Rectal smooth muscle tissue (tissue), 1 donor: ENCODE results near the gene PLSCR5.

Experiments
- H3K27ac ChIP-seq: one replicate; pipeline ENCODE4 v1.7.0; 2013; ENCODE audit warnings: low read depth, low read length, inconsistent platforms
- H3K27me3 ChIP-seq: one replicate; pipeline ENCODE4 v1.7.0; 2013; ENCODE audit warnings: low read length; ENCODE audit not compliant: control insufficient read depth, insufficient read depth
- H3K36me3 ChIP-seq: one replicate; pipeline ENCODE4 v1.7.0; 2013; ENCODE audit warnings: low read length; ENCODE audit not compliant: control insufficient read depth, insufficient read depth
- H3K4me1 ChIP-seq: one replicate; pipeline ENCODE4 v1.7.0; 2013; ENCODE audit warnings: low read length; ENCODE audit not compliant: control insufficient read depth, insufficient read depth
- H3K4me3 ChIP-seq: one replicate; pipeline ENCODE4 v1.7.0; 2013; ENCODE audit warnings: low read length
- H3K9ac ChIP-seq: one replicate; pipeline ENCODE4 v1.7.0; 2013; ENCODE audit warnings: low read length

The PLSCR5 gene, protein sequence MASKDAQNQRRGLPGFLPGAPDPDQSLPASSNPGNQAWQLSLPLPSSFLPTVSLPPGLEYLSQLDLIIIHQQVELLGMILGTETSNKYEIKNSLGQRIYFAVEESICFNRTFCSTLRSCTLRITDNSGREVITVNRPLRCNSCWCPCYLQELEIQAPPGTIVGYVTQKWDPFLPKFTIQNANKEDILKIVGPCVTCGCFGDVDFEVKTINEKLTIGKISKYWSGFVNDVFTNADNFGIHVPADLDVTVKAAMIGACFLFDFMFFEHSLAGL

DNA sequence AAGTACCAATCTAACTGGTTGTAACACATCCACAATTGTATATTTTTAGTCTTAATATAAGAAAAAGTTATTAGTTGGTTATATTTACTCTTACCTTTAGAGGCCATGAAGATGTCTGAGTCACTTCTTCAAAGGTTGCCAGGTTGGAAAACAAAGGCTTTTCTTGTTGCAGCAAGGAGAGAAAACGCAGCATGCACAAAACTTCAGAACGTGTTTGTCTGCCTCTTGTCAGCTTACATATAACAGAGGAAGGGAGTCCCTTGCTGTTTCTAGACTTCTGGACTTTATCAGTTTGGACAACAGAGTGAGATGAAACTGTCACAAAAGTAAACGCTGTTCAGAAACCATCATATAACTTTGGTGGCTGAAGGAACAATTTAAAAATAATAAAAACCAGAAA, at the start of gene PLSCR5:
Gene PLSCR5, minus strand, starts transcription at position 241 of the 400 bp plus-strand sequence. Its CDS starts 134 bp downstream, at position 107.
- H3K36me3 ChIP-seq, result no peaks in the 10 kb centered on the region
- no peaks in the 10 kb centered on the region for H3K4me1 ChIP-seq
- no peak within 1 kb of the TSS for H3K27ac ChIP-seq
- H3K4me3 ChIP-seq, result no peak within 1 kb of the TSS
- no peaks in the 10 kb centered on the region for H3K27me3 ChIP-seq
- no peak within 1 kb of the TSS for H3K9ac ChIP-seq

DNA sequence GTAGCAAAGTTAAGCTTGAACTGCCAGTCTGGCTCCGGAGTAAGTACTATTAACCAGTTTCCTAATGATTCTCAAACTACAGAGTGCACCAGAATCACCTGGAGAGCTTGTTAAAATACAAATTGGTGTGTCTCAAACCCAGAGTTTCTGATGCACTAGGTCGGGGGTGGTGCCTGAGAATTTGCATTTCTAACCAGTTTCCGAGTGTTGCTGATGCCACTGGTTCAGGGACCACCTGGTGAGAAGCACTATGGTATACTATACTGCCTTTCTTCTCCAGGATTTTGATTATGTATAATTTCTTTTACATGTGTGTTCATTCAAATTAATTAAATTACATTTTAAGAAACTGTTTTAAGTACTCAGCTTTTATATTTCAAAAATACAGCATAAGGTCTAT, 48.8 kb upstream of the PLSCR5 start:
- no peaks in the 10 kb centered on the region for H3K4me1 ChIP-seq
- no peaks in the 10 kb centered on the region for H3K36me3 ChIP-seq
- no peak overlapping the region for H3K27ac ChIP-seq
- no peak overlapping the region for H3K9ac ChIP-seq
- H3K27me3 ChIP-seq, result no peaks in the 10 kb centered on the region
- H3K4me3 ChIP-seq, result no peak overlapping the region

DNA sequence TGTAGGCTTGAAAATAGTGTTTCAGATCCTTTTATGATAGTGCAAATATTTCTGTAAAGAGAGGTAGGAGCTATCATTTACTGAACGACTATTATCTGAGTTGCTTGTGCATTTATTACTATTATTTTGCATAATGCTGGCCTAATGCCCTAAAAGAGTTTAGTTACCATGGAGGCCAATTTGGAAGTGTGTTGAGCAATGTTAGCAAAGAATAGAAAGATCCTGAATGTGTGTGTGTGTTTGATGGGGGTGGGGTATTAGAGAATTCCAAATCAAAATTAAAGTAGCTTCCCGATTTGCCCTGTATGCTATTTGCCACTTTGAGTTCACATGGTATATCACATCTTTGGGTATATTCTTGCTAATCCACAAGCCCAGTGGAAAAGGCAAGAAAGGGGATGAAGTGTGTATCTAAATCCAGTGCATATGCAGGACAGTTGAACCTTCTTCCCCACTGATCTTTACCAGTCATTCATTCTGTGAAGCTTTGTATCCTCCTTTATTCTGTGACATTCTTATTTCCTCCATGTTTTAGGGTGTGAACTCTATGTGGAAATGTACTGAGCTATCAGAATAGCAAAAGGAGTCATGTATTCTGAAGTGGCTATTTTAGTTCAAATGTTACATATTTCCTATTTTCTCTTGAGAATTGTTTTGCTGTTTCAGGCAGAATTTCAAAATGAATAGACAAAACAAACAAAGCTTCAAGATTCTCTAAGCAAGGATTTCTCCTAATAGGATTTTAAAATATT, 45.7 kb upstream of the PLSCR5 start:
- Histone ChIP-seq H3K4me1 (no peaks in the 10 kb centered on the region), H3K36me3 (no peaks in the 10 kb centered on the region)

DNA sequence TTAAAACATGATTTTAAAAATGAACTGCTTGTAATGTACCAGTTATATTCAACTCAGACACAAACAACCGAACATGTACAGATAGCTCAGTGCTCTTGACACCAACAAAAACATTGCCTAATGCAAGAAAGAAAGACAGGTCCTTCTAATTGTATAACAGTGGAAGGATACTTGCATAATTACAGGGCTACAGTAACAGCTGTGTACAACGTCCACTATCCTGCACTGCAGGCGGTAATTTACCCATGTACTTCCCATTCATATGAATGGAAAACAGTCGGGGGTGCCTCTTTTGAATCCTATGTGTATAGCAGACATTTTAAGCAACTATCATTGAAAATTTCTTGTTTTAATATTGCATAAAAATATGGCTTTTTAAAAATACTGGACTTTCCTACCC, 41.1 kb upstream of the PLSCR5 start:
- H3K4me3 ChIP-seq, result no peak overlapping the region
- no peaks in the 10 kb centered on the region for H3K36me3 ChIP-seq
- H3K27ac ChIP-seq, result no peak overlapping the region
- no peaks in the 10 kb centered on the region for H3K27me3 ChIP-seq
- no peaks in the 10 kb centered on the region for H3K4me1 ChIP-seq
- H3K9ac ChIP-seq, result no peak overlapping the region

More for the DNA sequence above, 45.7 kb upstream of the PLSCR5 start:
- H3K4me3 ChIP-seq, result no peak overlapping the region
- H3K27me3 ChIP-seq, result no peaks in the 10 kb centered on the region
- no peak overlapping the region for H3K9ac ChIP-seq
- H3K27ac ChIP-seq, result no peak overlapping the region

DNA sequence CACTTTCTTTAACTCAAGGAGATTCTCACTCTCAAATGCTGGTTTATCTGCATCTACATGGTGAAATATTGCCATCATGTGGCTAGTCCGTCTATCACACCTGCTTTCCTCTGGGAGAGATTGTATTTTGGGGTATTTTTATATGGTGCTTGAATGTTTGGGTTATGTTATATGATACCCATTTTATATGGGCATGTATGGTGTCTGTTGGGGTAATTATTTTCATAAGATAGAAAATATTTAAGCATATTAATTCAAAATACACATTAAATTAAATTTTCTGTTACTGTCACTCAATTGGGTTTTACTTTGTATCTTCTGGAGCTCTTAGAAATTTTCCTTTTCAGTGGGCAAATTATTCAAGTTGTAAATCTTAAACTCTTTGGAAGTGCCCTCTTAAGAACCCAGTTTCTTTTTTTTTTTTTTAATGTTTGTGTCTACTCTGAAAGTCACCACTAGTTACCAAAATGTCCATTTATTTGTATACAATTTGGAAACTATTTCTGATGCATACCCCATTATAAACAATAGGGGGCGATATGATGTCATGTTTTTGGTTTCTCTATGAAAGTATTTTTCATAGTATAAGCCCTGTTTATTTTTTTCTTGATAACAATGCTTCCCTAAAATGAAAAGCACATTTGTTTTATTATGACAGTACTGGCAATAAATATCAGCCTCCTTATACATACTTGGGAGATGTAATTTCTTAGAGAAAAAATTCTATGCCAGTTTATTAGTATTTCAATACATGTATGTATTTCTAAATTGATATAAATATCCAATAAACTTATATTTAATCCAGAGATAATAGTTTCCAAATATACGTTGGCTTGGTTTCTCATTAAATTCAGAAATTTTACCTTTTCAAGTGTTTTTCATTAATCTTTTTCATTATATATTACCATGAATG, 36.1 kb upstream of the PLSCR5 start:
- no peaks in the 10 kb centered on the region for H3K27me3 ChIP-seq
- H3K27ac ChIP-seq, result no peak overlapping the region
- H3K36me3 ChIP-seq, result no peaks in the 10 kb centered on the region
- H3K9ac ChIP-seq, result no peak overlapping the region
- H3K4me1 ChIP-seq, result no peaks in the 10 kb centered on the region
- H3K4me3 ChIP-seq, result no peak overlapping the region

DNA sequence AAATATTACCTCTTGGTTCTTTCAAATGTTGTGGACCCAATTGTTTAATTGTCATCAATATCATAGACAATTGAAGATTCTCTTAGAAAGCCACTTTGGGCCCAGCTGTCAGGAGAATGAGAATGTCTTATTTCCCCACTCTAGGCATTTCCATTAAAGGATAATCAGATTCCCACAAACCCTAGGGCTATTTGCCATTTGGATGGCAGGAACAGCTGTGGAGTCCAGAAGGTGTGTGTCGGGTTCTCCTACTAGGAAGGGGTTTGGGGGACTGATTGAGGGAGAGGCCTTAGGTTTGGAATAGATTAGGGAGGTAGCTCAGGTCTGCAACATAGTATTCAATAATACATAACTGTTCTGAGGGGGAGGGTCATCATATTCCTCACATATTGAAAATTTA, 35.2 kb upstream of the PLSCR5 start:
- Histone ChIP-seq H3K27ac (no peak overlapping the region), H3K4me1 (no peaks in the 10 kb centered on the region), H3K4me3 (no peak overlapping the region), H3K27me3 (no peaks in the 10 kb centered on the region), H3K36me3 (no peaks in the 10 kb centered on the region), H3K9ac (no peak overlapping the region)

DNA sequence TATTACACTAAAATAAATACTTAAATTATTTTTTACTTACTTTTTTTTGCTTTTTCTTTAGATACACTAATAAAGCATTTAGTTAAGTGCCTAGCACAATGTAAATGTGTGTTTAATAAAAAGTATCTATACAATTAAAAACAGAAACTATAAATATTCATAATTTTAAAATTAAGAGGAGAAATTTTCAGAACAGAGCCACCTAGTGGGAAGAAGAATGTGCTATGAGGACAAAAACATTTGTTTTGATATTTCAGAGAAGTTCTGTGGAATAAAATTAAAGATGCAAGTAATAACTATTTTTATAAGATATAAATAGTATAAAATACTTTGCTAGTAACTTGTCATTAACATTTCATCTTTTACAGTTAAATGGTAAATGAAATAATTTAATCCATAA, 33.6 kb upstream of the PLSCR5 start:
- H3K27ac ChIP-seq, result no peak overlapping the region

DNA sequence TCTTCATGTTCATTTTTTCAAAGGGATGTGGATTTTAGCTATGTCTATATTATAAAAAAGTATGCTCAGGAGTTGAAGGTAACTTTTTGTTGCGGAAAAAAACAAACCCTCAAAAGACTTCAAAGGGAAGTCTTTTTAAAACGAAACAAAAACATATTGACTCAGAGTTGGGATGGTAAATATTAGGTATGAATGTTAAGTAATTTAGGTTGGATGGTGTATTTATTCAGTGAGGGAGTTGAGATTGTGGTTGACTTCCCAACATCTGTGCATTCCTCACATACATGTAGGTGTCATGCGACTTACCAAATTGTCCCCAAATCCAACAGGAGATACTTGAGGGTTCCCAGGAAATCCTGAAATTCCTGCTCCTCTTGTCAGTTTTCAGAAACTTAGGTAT, 32.7 kb upstream of the PLSCR5 start:
- Histone ChIP-seq H3K36me3 (no peaks in the 10 kb centered on the region), H3K27me3 (no peaks in the 10 kb centered on the region), H3K27ac (no peak overlapping the region), H3K9ac (no peak overlapping the region), H3K4me3 (no peak overlapping the region), H3K4me1 (peaks cover 4% of the 10 kb centered on the region)

More for the DNA sequence above, 33.6 kb upstream of the PLSCR5 start:
- Histone ChIP-seq H3K27me3 (no peaks in the 10 kb centered on the region), H3K4me1 (peaks cover under 1% of the 10 kb centered on the region), H3K9ac (no peak overlapping the region), H3K4me3 (no peak overlapping the region), H3K36me3 (no peaks in the 10 kb centered on the region)

DNA sequence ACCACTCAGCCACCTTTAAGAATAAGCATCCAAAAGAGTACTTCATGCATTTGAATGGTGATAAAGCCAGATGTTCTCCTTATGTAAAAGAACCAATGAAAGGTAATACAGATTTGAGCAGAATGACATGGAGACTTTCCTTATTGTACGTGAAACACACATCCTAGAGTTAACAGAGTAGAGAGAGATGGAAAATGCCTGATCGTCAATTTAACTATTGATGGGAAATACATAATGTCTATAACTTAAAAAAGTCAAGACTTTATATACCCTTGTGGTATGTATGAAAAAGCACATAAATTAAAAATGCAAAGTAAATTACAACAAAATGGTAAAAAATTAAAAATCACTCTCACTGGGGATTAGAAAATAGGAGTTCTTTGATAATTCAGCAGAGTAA, 31.7 kb upstream of the PLSCR5 start:
- H3K9ac ChIP-seq, result no peak overlapping the region
- no peaks in the 10 kb centered on the region for H3K27me3 ChIP-seq
- no peak overlapping the region for H3K27ac ChIP-seq

DNA sequence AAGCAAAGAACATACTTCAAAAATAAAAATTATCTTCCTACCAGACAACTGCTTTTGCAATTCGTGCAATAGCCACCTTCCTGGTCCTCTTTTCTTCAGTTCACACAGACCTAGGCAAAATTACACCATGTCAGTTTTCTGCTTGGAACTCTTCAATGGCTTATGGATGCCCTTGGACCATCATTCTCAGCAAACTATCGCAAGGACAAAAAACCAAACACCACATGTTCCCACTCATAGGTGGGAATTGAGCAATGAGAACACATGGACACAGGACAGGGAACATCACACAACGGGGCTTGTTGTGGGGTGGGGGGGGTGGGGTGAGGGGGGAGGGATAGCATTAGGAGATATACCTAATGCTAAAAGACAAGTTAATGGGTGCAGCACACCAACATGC, 29.2 kb upstream of the PLSCR5 start:
- Histone ChIP-seq H3K27me3 (no peaks in the 10 kb centered on the region), H3K36me3 (no peaks in the 10 kb centered on the region), H3K27ac (no peak overlapping the region), H3K9ac (no peak overlapping the region), H3K4me3 (no peak overlapping the region), H3K4me1 (peaks cover 4% of the 10 kb centered on the region)

More for the DNA sequence above, 31.7 kb upstream of the PLSCR5 start:
- H3K4me3 ChIP-seq, result no peak overlapping the region
- H3K4me1 ChIP-seq, result peaks cover 4% of the 10 kb centered on the region
- no peaks in the 10 kb centered on the region for H3K36me3 ChIP-seq

DNA sequence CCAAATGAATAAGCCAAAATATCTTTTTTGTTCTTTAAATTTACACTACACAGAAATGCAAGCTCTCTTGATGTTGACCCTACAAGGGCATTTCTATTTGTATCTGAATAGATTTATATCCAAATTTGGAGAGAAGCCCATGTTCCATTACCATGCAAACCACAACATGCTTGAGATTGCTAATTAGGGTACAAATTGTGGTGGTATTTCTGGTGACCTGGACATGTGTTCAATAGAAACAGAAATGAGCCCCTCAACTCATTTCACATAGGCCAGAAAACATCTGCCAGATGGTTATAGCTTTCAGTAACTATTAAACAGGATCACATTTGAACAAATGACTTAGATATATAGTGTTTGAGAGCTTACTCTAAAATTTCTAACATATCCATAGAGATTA, 23.5 kb upstream of the PLSCR5 start:
- no peaks in the 10 kb centered on the region for H3K36me3 ChIP-seq
- no peak overlapping the region for H3K27ac ChIP-seq
- no peak overlapping the region for H3K9ac ChIP-seq
- peaks cover 8% of the 10 kb centered on the region for H3K4me1 ChIP-seq
- H3K27me3 ChIP-seq, result no peaks in the 10 kb centered on the region
- H3K4me3 ChIP-seq, result no peak overlapping the region

DNA sequence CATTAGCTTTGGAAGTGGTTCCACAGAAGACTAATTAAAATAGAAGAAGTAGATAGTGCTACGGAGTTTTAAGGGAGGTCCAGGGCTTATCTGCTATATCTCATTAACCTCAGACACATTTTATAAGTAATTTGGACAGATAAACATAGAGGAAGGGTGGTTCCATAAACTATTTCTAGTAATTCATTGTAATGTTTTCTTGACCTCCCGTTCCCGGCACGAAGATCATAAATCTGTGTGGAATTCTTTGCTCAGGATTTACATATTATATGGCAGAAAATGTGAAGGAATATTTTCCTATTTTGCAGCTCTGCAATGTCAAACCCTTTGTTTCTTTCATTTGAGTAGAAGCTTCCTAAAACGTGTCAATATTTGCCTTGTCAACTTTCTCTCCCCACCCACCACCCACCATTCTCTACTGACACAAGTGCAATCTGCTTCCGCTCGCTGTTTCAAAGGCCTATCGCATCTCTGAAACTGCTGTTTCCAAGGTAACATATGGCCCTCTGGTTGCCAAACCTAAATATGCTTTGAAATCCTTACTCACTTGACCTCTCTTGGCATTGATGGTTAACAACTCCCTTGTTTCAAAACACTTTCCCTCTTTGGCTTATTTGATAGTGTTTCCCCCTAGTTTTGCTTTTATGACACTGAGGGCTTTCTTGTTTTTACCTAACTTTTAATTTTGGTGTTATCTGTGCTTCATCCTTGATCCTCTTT, 21.4 kb upstream of the PLSCR5 start:
- H3K27me3 ChIP-seq, result no peaks in the 10 kb centered on the region
- H3K4me3 ChIP-seq, result peak overlapping the region; percentile 18
- H3K9ac ChIP-seq, result no peak overlapping the region
- H3K27ac ChIP-seq, result no peak overlapping the region
- H3K4me1 ChIP-seq, result peaks cover 6% of the 10 kb centered on the region
- no peaks in the 10 kb centered on the region for H3K36me3 ChIP-seq
